SJSA1 (cell line): ENCODE measurements around the gene UBA6. TPM values are rescaled to one million over a fixed set of nuclear protein-coding genes. Genes with fewer than 3 reads are reported as not detected.
"Not testable (repeated sequence)": the region's sequence is repeated elsewhere in the genome, so short reads cannot be mapped to it uniquely, and the experiment has no call there.

ENCODE experiments used
- DNase-seq, 2 experiments: peaks; one replicate each; pipeline ENCODE4 v3.0.0-alpha.2; 2015 to 2020; ENCODE audit warnings: low spot score in 2 of 2, low read depth in 1 of 2
- H3K27ac ChIP-seq: fragments of 250-450 bp; sonication (Bioruptor Pico); 2 replicates; pipeline ENCODE4 v1.5.1; 2020; ENCODE audit warnings: mild to moderate bottlenecking, moderate library complexity
- H3K27me3 ChIP-seq: fragments of 250-450 bp; sonication (Bioruptor Pico); replicated peaks from 2 replicates; pipeline ENCODE4 v1.5.1; 2020; ENCODE audit warnings: mild to moderate bottlenecking, moderate library complexity
- H3K36me3 ChIP-seq: fragments of 250-450 bp; sonication (Bioruptor Pico); 2 replicates; pipeline ENCODE4 v1.5.1; 2020; ENCODE audit warnings: mild to moderate bottlenecking
- H3K4me1 ChIP-seq: fragments of 250-450 bp; sonication (Bioruptor Pico); replicated peaks from 2 replicates; pipeline ENCODE4 v1.6.1; 2021; ENCODE audit warnings: mild to moderate bottlenecking
- H3K4me3 ChIP-seq: fragments of 250-450 bp; sonication (Bioruptor Pico); 2 replicates; pipeline ENCODE4 v1.5.1; 2020; ENCODE audit warnings: mild to moderate bottlenecking
- H3K9me3 ChIP-seq: fragments of 250-450 bp; sonication (Bioruptor Pico); replicated peaks from 2 replicates; pipeline ENCODE4 v1.5.1; 2020; ENCODE audit warnings: mild to moderate bottlenecking
- total RNA-seq: library from RNA; depleted of rRNA; stranded (reverse); fragments of >200 nt; shearing (Covaris generic); gene quantifications from 2 replicates; pipeline ENCODE4 v1.2.3, GENCODE V29; 2014; rRNA removed

Gene UBA6
- total RNA-seq, result 118 and 207 TPM in 2 replicates

DNA sequence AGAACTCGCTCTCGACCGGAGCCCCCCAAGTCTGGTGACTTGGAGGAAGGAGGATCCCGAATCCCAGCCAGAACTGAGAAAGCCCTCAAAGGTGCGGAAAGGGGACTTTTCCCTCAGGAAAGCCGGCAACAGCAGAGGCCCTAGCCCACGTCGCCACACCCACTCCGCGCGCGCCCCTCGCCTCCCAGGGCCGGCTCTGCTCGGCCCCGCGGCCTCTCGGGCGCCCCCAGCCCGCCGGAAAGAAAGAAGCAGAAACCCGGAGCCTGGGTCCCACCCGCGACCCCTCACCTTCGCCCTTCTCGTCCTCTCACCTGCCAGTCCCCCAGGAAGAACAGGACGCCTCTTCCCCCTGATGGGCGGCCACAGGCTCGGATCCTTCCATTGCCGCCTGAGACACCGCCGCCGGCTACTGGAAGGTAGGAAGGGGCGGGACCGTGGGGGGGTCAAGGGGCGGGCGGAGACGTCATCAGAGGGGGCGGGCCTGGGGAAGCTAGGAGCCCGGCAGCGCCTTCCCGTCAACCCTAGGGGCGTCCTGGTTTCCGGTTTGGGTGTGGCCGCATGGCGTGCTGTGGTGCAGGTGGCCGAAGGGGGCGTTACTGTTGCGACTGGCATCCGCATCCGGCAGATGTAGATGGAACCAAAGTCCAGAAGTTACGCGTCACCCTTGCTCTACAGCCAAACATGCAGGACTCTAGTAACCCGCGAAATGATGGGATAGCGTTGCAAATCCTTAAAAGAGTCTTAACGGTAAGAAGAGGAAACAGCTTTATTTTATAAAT lies at the start of gene UBA6:
TSS of gene UBA6 (minus strand) at position 418 of the 779 bp plus-strand sequence. CDS start at position 382, 36 bp downstream.
- H3K4me3 ChIP-seq, result peak within 1 kb of the TSS; percentile 83
- peaks cover 11% of the 10 kb centered on the region; the same call in 1 of the 2 replicates for H3K4me1 ChIP-seq
- H3K36me3 ChIP-seq, result peaks cover 15% of the 10 kb centered on the region
- no peaks in the 10 kb centered on the region for H3K9me3 ChIP-seq
- H3K27ac ChIP-seq, result peak within 1 kb of the TSS; percentile 80
- peak; percentile 87 to 98 for DNase-seq
- no peaks in the 10 kb centered on the region for H3K27me3 ChIP-seq

- H3K4me1 ChIP-seq, result peaks cover 10% of the 10 kb centered on the region; the same call in 1 of the 2 replicates
- DNase-seq, result no peak
- H3K36me3 ChIP-seq, result no peaks in the 10 kb centered on the region
- no peak overlapping the region for H3K4me3 ChIP-seq
- H3K9me3 ChIP-seq, result no peaks in the 10 kb centered on the region
- H3K27ac ChIP-seq, result no peak overlapping the region
- no peaks in the 10 kb centered on the region for H3K27me3 ChIP-seq
These were observed 49.7 kb upstream of the UBA6 start for GRCh38 chr4:67750691-67751090.

GRCh38 chr4:67749286-67749685 lies 48.3 kb upstream of the UBA6 start:
- H3K27me3 ChIP-seq, result no peaks in the 10 kb centered on the region
- H3K36me3 ChIP-seq, result no peaks in the 10 kb centered on the region
- H3K4me3 ChIP-seq, result no peak overlapping the region
- H3K4me1 ChIP-seq, result peaks cover 10% of the 10 kb centered on the region; the same call in 1 of the 2 replicates
- no peak for DNase-seq
- no peaks in the 10 kb centered on the region for H3K9me3 ChIP-seq
- H3K27ac ChIP-seq, result no peak overlapping the region

GRCh38 chr4:67746797-67747495 lies 46.0 kb upstream of the UBA6 start:
- Histone ChIP-seq H3K36me3 (no peaks in the 10 kb centered on the region), H3K4me3 (no peak overlapping the region), H3K27ac (no peak overlapping the region), H3K9me3 (no peaks in the 10 kb centered on the region), H3K27me3 (no peaks in the 10 kb centered on the region), H3K4me1 (peaks cover 10% of the 10 kb centered on the region; the same call in 1 of the 2 replicates)
- peak in 1 of 2 experiments; percentile 32 for DNase-seq

DNA sequence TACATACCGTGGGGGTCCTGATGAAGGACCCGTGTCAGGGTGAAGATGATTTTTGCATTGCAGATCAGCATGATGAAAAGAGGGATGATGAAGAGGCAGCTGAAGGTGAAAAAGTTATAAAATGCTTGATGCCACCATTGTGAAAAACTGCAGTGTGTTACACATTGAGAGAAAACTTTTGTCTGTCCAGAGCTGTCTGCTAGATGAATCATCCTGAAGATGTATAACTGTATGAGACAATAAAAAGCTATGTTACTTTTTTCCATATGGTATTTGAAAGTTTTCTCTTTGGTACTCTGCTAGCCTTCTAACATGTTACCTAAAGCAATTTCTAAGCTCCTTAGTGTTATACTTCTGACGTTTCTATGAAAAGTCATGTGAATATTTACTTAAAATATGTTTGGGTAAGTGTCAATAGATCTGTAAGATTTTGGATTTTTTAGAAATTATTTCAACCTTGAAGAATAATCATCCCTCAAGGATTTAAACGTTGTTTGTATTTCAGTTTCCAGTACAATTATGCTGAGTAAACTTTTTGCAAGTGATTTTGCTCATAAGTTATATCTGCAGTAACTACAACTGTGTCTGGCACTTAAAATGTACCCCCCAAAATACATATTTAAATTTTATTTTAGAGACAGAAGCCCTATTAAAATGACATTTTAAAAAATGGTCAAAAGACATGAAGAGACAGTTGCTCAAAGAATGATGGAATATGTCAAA lies 43.8 kb upstream of the UBA6 start:
- no peaks in the 10 kb centered on the region for H3K27me3 ChIP-seq
- no peak for DNase-seq
- no peaks in the 10 kb centered on the region for H3K9me3 ChIP-seq
- no peaks in the 10 kb centered on the region for H3K36me3 ChIP-seq
- no peaks in the 10 kb centered on the region for H3K4me1 ChIP-seq
- H3K27ac ChIP-seq, result no peak overlapping the region
- no peak overlapping the region for H3K4me3 ChIP-seq

DNA sequence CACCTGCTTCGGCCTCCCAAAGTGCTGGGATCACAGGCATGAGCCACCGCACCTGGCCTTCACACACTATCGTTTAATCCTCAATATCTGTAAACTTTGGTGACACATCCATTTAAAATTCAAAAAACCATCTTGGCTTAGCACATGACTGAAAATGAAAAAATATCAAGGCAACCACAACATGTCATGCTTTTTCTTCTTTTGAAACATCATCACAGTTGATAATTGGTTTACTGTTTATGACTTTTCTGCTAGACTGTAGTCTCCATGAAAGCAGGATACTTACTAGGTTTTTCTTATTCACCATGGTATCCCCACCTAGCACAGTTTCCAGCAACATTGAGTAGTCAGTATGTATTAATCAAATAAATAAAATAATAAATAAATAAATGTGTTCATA lies 42.2 kb upstream of the UBA6 start:
- Histone ChIP-seq H3K9me3 (no peaks in the 10 kb centered on the region), H3K4me1 (no peaks in the 10 kb centered on the region), H3K4me3 (no peak overlapping the region), H3K27ac (no peak overlapping the region), H3K36me3 (no peaks in the 10 kb centered on the region), H3K27me3 (no peaks in the 10 kb centered on the region)
- DNase-seq, result no peak

- no peaks in the 10 kb centered on the region for H3K4me1 ChIP-seq
- no peak for DNase-seq
- no peak overlapping the region for H3K27ac ChIP-seq
- no peak overlapping the region for H3K4me3 ChIP-seq
- H3K9me3 ChIP-seq, result no peaks in the 10 kb centered on the region
- H3K36me3 ChIP-seq, result no peaks in the 10 kb centered on the region
- H3K27me3 ChIP-seq, result no peaks in the 10 kb centered on the region
These were observed 35.3 kb upstream of the UBA6 start for GRCh38 chr4:67736262-67736661.

GRCh38 chr4:67735325-67735724 lies 34.4 kb upstream of the UBA6 start:
- H3K36me3 ChIP-seq, result no peaks in the 10 kb centered on the region
- no peak for DNase-seq
- H3K4me3 ChIP-seq, result no peak overlapping the region
- no peaks in the 10 kb centered on the region for H3K4me1 ChIP-seq
- H3K9me3 ChIP-seq, result no peaks in the 10 kb centered on the region
- no peaks in the 10 kb centered on the region for H3K27me3 ChIP-seq
- H3K27ac ChIP-seq, result no peak overlapping the region

DNA sequence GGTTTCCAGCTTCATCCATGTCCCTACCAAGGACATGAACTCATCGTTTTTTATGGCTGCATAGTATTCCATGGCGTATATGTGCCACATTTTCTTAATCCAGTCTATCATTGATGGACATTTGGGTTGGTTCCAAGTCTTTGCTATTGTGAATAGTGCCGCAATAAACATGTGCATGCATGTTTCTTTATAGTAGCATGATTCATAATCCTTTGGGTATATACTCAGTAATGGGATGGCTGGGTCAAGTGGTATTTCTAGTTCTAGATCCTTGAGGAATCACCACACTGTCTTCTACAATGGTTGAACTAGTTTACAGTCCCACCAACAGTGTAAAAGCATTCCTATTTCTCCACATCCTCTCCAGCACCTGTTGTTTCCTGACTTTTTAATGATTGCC lies 29.6 kb upstream of the UBA6 start:
- peaks cover 11% of the 10 kb centered on the region; the same call in 1 of the 2 replicates for H3K9me3 ChIP-seq
- not testable (repeated sequence) for H3K4me3 ChIP-seq, H3K36me3 ChIP-seq, DNase-seq, H3K4me1 ChIP-seq, H3K27ac ChIP-seq, H3K27me3 ChIP-seq

DNA sequence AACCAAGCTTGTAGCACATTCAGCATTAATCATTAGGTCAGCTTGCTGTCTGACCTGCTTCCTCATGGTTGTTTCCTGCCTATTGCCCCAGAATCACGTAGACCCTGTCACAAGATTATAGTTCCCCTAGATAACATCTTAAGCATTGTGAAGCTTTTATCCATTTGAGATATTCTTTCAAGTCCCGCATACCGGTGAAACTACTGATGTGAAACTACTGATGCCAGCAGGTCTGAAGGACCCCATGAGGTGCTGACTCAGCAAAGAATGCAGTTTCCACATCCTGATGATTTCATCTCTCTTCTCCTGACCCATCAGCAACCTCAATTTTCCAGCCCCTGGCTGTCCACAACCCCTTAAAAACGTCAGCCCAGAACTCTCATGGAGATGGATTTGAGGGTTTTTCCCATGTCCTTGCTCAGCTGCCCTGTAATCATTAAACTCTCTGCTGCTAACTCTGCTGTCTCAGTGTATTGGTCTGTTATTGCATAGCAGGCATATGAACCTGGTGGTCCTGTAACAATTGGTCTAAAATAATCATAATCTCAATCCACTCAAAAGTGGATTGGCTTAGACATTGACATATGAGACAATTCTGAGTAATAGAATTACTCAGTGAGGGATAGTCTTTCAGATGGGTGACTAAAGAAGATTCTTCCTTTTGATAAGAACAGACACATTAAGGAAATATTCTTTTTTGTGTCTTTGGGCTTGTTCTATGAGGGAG lies 26.3 kb upstream of the UBA6 start:
- H3K27me3 ChIP-seq, result no peaks in the 10 kb centered on the region
- peaks cover 11% of the 10 kb centered on the region; the same call in 1 of the 2 replicates for H3K9me3 ChIP-seq
- no peaks in the 10 kb centered on the region for H3K36me3 ChIP-seq
- no peak for DNase-seq
- H3K27ac ChIP-seq, result no peak overlapping the region
- H3K4me1 ChIP-seq, result peaks cover 2% of the 10 kb centered on the region
- H3K4me3 ChIP-seq, result no peak overlapping the region

DNA sequence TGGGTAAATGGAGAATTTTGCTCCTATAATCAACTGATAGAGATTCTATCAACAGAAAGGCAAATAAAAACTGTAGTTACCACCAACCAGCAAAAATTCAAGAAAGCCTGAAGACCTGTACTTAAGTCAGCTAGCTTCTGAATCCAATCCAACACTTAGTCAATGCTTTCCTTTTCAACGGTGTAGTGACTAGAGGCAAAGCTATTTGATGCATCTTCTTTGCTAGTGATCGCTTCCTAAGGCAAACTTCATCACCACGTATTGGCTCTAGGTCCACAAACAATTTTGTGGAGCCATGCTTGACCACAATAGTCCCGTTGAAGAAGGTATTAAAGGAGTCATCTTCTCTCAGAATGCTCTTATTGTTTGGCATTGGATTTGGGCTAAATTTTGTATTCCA lies 25.0 kb upstream of the UBA6 start:
- H3K27ac ChIP-seq, result no peak overlapping the region
- DNase-seq, result no peak

GRCh38 chr4:67725132-67725531 lies 24.2 kb upstream of the UBA6 start:
- no peak overlapping the region for H3K4me3 ChIP-seq
- no peak for DNase-seq
- H3K4me1 ChIP-seq, result peaks cover 13% of the 10 kb centered on the region
- peaks cover 11% of the 10 kb centered on the region; the same call in 1 of the 2 replicates for H3K9me3 ChIP-seq
- H3K27me3 ChIP-seq, result no peaks in the 10 kb centered on the region
- no peak overlapping the region for H3K27ac ChIP-seq
- peaks cover 16% of the 10 kb centered on the region for H3K36me3 ChIP-seq

More for the DNA sequence above, 25.0 kb upstream of the UBA6 start:
- H3K9me3 ChIP-seq, result peaks cover 11% of the 10 kb centered on the region; the same call in 1 of the 2 replicates
- H3K27me3 ChIP-seq, result no peaks in the 10 kb centered on the region
- peaks cover 7% of the 10 kb centered on the region for H3K36me3 ChIP-seq
- H3K4me1 ChIP-seq, result peaks cover 13% of the 10 kb centered on the region
- no peak overlapping the region for H3K4me3 ChIP-seq

DNA sequence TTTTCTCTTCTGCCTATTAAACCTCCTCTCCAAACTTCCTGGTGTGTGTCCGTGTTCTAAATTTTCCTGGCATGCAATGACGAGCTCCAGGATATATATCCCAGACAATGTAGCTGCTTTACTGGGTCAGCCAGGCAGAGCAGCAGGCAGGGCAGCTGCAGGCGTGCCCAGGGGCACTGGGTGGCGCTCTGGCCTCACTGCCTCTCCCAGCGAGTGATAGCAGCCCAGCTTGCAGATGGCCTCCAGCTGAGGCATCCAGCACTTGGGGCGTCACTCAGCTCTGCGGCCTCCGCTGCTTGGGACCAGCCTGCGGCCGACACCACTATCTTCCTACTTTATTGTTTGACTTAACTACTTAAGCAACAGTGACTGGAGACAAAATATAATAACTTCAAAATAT lies 23.0 kb upstream of the UBA6 start:
- Histone ChIP-seq H3K4me3 (no peak overlapping the region), H3K4me1 (peaks cover 13% of the 10 kb centered on the region), H3K36me3 (peaks cover 16% of the 10 kb centered on the region), H3K27ac (no peak overlapping the region), H3K27me3 (no peaks in the 10 kb centered on the region), H3K9me3 (peaks cover 11% of the 10 kb centered on the region; the same call in 1 of the 2 replicates)
- no peak for DNase-seq
